ENCODE measurements around the gene UBE2M.
"Not testable (repeated sequence)": the region's sequence is repeated elsewhere in the genome, so short reads cannot be mapped to it uniquely, and the experiment has no call there.

UBE2M gene

DNA sequence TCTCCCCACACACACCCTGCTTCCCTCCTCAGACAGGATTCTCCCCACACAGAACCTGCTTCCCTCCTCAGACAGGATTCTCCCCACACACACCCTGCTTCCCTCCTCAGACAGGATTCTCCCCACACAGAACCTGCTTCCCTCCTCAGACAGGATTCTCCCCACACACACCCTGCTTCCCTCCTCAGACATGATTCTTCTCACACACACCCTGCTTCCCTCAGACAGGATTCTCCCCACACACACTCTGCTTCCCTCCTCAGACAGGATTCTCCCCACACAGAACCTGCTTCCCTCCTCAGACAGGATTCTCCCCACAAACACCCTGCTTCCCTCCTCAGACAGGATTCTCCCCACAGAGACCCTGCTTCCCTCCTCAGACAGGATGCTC is 19.2 kb downstream of the UBE2M start:
- DNase-seq (ENCODE audit: low read depth, low spot score) = not testable (repeated sequence)

DNA sequence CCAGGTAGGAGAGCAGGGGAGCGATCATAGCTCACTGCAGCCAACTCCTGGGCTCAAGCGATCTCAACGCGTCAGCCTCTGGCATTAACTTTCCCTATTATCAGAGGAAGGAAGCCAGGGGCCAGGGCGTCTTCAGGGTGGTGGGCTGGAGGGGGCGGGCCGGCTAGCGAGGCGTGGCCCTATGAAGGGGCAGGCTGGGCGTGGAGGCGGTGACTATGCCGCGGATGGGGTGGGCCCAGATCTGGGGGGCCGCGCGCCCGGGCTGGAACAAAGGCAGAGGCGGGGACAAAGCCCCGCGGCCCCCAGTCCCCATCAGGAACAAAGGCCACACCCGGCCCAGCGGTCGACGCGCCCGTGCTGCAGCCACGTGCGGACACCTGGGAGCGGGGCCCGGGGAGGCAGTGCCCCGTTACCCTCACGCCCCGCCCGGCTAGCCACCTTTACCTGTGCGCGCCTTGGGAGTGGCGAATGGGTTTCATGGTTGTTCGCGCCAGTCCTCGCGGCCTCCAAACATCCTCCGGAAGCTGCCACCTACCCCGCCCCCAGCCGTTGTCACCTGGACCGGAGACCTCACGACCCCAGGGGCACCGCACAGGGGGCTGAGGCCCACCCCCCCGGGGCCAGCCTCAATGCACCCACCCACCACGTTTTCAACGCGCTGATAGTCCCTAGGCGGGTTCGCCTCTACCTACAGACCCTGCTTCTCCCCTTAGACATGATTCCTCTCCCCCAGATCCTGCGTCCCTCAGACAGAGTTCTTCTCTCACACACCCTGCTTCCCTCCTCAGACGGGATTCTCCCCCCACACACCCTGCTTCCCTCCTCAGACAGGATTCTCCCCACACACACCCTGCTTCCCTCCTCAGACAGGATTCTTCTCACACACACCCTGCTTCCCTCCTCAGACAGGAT is 19.9 kb downstream of the UBE2M start:
- DNase-seq (ENCODE audit: low read depth, low spot score) = no peak

DNA sequence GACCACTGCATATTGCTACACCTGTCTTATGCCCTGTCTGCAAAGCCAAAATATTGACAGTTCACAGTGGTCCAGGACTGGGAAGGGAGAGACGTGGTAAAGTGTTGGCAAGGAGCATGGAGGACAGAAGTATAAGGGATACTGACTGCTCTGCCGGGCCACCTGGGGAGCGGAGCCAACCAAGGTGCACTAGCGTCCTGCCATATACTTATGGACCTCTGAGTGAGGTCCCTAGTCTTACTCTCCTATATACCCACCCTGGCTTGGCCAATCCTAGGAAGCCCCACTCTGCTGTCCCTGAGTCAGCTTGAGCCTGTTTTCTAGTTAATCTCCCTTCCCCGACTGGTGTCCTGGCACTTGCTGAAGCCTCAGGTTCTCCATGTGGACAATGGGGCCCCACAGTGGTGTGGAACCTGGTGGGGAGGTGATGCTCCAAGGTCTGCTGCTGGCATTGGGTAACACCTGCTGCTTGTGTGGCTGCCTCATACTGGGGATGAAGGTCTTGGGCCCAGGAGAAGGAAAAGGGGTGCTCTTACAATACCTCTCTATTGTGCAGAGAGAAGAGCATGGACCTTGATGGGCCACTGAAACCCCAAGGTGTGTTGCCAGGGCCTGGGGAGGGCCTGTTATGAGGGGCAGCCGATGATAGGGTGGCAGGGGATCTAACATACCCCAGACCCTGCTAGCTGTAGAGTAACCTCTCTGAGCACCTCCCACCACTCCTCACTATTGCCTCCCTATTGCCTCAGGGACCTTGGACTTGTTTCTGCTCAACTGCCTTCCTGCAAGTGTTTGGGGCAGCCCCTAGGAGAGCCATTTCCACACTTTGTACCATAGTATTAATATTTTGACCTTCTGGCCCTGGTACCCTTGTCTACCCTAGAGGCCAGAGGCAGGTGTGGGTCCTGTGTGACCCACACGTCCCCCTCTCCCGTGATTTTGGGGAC is 21.3 kb downstream of the UBE2M start:
- DNase-seq (ENCODE audit: low read depth, low spot score) = no peak

GRCh38 chr19:58535857-58536256 is 22.6 kb downstream of the UBE2M start:
- DNase-seq (ENCODE audit: low read depth, low spot score) = no peak

- DNase-seq (ENCODE audit: low read depth, low spot score) = no peak
Measured at GRCh38 chr19:58531034-58531840, 27.2 kb downstream of the UBE2M start.

DNA sequence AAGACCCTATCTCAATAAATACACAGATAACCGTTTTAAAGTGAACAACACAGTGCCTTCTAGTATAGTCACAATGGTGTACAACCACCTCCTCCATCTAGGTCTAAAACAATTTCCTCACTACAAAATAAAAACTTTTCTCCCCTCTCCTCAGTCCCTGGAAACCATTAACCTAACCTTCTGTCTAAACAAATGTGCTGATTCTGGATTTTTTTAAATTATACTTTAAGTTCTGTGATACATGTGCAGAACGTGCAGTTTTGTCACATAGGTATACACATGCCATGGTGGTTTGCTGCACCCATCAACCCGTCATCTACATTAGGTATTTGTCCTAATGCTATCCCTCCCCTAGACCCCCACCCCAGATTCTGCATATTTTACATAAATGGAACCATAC is 29.0 kb downstream of the UBE2M start:
- no peak for DNase-seq (ENCODE audit: low read depth, low spot score)

- DNase-seq (ENCODE audit: low read depth, low spot score) = no peak
Measured at GRCh38 chr19:58522709-58523108, 35.7 kb downstream of the UBE2M start.

- no peak for DNase-seq (ENCODE audit: low read depth, low spot score)
Measured at GRCh38 chr19:58521651-58522050, 36.8 kb downstream of the UBE2M start.

- DNase-seq (ENCODE audit: low read depth, low spot score) = no peak
Measured at GRCh38 chr19:58520257-58520599, 38.2 kb downstream of the UBE2M start.

GRCh38 chr19:58519355-58520256 is 38.8 kb downstream of the UBE2M start, which contains the start of gene ZBTB45:
Gene ZBTB45, minus strand, starts transcription at chr19:58519810. Its CDS starts 2,137 bp downstream, at chr19:58517673.
- DNase-seq (ENCODE audit: low read depth, low spot score) = peak; percentile 86

DNA sequence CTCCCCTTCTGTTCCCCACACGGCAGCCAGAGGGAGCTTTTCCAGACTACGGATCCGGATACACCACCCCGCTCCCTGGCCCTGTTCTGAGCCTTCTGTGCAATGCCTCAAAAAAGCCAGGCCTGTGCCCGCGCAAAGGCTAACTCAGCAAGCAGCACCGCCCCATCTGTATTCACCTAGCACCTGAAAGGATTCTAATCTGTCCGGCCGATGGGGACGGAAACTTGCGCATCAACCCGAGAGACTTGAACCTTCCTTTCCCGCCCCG is 39.4 kb downstream of the UBE2M start:
- no peak for DNase-seq (ENCODE audit: low read depth, low spot score)

GRCh38 chr19:58518256-58519086 is 39.9 kb downstream of the UBE2M start:
- no peak for DNase-seq (ENCODE audit: low read depth, low spot score)

DNA sequence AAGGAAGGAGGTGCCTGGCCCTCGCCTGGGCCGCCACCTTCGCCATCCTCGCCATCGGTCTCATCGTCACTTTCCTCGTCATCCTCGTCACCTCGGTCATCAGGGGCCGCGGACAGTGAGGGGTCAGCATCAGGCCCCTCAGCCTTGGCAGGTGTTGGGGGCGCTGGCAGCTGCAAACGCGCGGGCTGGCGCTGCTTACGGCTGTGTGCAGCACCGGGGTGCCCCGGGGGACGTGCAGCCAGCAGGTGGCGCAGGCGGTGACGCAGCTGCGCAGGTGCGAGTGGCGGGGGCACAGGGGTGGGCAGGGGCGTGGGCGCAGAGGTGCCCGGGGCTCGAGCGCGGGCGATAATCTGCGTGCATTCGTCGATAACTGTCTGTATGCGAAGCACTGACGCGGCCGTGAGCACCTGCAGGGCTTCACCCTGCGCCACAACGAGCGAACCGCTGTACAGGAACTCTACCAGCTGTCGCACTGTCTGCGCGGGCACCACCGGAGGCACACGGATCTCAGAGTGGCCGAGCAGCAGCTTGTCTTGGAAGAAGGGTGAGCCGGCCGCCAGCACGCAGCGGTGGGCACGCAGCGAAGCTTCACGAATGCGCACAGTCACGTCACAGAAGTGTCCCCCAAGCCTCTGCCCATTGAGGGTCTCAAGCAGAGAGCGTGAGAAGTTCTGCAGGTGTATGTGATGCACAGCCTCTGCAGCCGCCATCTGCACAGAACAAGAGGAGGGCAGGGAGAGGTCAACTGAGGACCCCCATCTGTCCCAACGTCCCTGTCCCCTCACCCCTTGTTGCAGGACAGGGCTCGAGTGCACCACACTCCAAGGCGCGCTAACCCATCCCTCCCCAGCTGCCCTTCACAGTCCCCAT is 41.2 kb downstream of the UBE2M start:
- no peak for DNase-seq (ENCODE audit: low read depth, low spot score)

GRCh38 chr19:58516246-58516836 is 42.1 kb downstream of the UBE2M start:
- no peak for DNase-seq (ENCODE audit: low read depth, low spot score)

DNA sequence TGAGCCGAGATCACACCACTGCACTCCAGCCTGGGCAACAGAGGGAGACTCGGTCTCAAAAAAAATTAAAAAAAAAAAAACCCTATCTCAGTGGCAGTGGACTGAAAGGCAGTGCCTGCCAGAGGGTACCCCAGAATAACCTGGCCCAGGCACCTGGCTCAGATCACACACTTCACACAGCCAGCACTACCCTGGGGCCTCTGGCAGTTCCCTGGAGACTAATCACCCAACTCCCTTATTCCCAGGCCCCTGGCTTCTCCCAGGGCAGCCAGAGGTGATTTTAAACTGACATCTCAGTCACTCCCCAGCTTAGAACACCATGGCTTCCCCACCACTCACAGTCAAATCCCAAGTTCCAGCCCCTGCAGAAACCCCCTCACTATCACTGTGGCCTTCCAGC is 43.2 kb downstream of the UBE2M start:
- no peak for DNase-seq (ENCODE audit: low read depth, low spot score)

- no peak for DNase-seq (ENCODE audit: low read depth, low spot score)
Measured at GRCh38 chr19:58514564-58515022, 43.8 kb downstream of the UBE2M start.

DNA sequence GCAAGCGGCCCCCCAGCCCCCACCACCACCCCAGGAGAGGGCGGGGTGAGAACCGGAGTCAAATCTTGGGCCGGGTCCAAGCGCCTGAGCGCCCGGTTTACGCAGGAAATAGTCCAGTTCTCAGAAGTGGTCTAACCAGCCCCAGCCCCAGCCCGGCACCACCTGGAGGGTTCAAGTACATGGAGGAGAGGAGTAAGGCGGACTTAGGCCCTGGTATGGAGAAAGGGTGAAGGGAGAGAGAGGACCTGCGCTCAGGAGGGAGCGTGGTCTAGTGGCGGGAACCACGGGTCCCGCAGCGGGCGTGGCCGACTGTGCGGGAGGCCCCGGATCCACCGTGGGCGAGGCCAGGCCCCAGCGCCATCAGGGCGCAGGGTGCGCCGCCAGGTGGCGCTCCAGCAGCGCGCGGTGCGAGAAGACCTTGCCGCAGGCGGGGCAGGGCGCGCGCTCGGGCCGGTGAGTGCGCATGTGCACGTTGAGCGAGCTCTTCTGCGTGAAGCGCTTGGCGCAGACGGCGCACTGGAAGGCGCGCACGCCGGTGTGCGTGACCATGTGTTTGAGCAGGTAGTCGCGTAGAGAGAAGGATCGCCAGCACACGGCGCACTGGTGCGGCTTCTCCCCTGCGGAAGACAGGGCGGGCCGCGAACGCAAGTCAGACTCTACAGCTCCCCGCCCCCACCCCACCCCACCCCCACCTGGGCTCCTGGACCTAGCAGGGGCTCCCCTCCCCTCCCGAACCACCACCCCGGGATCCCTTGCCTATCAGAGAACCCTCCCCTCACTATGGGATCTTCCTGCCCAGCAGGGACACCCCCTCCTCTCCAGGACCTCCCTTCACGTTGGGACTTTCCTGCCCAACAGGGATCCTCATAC is 44.5 kb downstream of the UBE2M start:
- DNase-seq (ENCODE audit: low read depth, low spot score) = peak; percentile 83

Data from iPS DF 19.7 (cell line).